Smooth muscle cell (in vitro differentiated cells): Measurements from ENCODE around the gene ARMC5. TPM values are rescaled to one million over a fixed set of nuclear protein-coding genes. Genes with fewer than 3 reads are reported as not detected.
"Not testable (repeated sequence)": the region's sequence is repeated elsewhere in the genome, so short reads cannot be mapped to it uniquely, and the experiment has no call there.

Experiments used
- DNase-seq: peaks from one replicate; lab custom pipeline; 2025; ENCODE audit not compliant: unreplicated experiment; lab: John Stamatoyannopoulos, UW
- H2AFZ ChIP-seq: fragments of 200-600 bp; sonication (generic); 2 replicates; pipeline ENCODE4 v1.6.0; 2016; ENCODE audit warnings: antibody characterized with exemption, low read depth, mild to moderate bottlenecking
- H3F3A ChIP-seq: fragments of 200-600 bp; sonication (generic); 2 replicates; pipeline ENCODE4 v1.6.0; 2017; ENCODE audit warnings: antibody characterized with exemption, low read depth
- H3K27ac ChIP-seq: fragments of 200-600 bp; sonication (generic); 2 replicates; pipeline ENCODE4 v1.5.1; 2016; ENCODE audit warnings: low read depth, mild to moderate bottlenecking
- H3K27me3 ChIP-seq: fragments of 200-600 bp; sonication (generic); 2 replicates; pipeline ENCODE4 v1.6.1; 2016; ENCODE audit warnings: low read depth, mild to moderate bottlenecking
- H3K36me3 ChIP-seq: fragments of 200-600 bp; sonication (generic); 2 replicates; pipeline ENCODE4 v1.5.1; 2016; ENCODE audit warnings: low read depth
- H3K4me1 ChIP-seq: fragments of 200-600 bp; sonication (generic); 2 replicates; pipeline ENCODE4 v1.5.1; 2016; ENCODE audit warnings: low read depth
- H3K4me2 ChIP-seq: fragments of 200-600 bp; sonication (generic); 2 replicates; pipeline ENCODE4 v1.6.0; 2016; ENCODE audit warnings: mild to moderate bottlenecking
- H3K4me3 ChIP-seq: fragments of 200-600 bp; sonication (generic); 2 replicates; pipeline ENCODE4 v1.5.1; 2016; ENCODE audit warnings: mild to moderate bottlenecking
- H3K79me2 ChIP-seq: fragments of 200-600 bp; sonication (generic); 2 replicates; pipeline ENCODE4 v1.6.0; 2016; ENCODE audit warnings: low read depth, mild to moderate bottlenecking
- H3K9ac ChIP-seq: fragments of 200-600 bp; sonication (generic); 2 replicates; pipeline ENCODE4 v1.6.0; 2016; ENCODE audit warnings: low read depth
- H3K9me3 ChIP-seq: fragments of 200-600 bp; sonication (generic); replicated peaks from 2 replicates; pipeline ENCODE4 v1.5.1; 2016; ENCODE audit warnings: low read depth
- H4K20me1 ChIP-seq: fragments of 200-600 bp; sonication (generic); 2 replicates; pipeline ENCODE4 v1.6.0; 2016; ENCODE audit warnings: low read depth
- CTCF ChIP-seq: fragments of 200-600 bp; sonication (generic); IDR thresholded peaks from 2 replicates; pipeline ENCODE4 v1.5.1; 2017; ENCODE audit warnings: borderline replicate concordance, mild to moderate bottlenecking, antibody characterized with exemption; ENCODE audit not compliant: insufficient read depth, poor library complexity, severe bottlenecking
- WGBS: methylation state at CpG from one replicate; pipeline ENCODE4 v1.1.7; 2016; ENCODE audit warnings: low lambda C conversion rate; 5-methylcytosine and 5-hydroxymethylcytosine counted together
- polyA plus RNA-seq: library from polyadenylated mRNA; unstranded; fragments of >200 nt; fragmentation: Nextera tagmentation; extraction: Ambion mirVana; gene quantifications from 2 replicates; pipeline ENCODE4 v1.2.1, GENCODE V29; 2016
- total RNA-seq: library from RNA; depleted of rRNA; stranded (reverse); fragments of >200 nt; gene quantifications from 2 replicates; pipeline ENCODE4 v1.2.3, GENCODE V29; 2014

ARMC5 gene
- total and polyA plus RNA-seq, 2 experiments from 2014 or later = 7.0 to 19.6 TPM

DNA sequence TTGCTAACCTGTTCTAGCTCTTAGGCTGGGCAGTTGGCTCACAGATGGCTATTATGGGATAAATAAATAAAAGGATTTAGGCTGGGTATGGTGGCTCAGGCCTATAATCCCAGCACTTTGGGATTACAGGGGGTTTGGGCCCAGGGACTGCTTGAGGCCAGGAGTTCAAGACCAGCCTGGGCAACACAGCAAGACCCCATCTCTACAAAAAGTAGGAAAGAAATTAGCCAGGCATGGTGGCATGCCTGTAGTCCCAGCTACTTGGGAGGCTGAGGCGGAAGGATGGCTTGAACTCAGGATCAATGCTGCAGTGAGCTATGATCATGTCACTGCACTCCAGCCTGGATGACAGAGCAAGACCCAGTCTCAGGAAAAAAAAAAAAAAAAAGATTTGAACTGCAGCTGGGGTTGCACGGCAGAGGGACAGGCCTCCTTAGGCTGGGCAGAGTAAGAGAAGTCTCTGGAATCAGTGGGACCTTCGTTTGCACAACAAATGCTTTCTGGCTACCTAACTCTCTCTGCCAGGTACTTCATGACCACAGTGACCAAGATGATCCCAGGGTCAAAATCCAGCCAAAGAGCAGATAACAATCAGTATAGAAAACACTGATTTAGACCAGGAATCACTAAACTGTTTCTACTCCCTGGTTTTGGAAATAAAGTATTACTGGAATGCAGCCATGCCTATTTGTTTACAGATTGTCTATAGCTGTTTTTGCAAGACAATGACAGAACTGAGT, 42.1 kb downstream of the ARMC5 start:
- peaks cover 25% of the 10 kb centered on the region for H4K20me1 ChIP-seq
- no peak for DNase-seq
- no peaks in the 10 kb centered on the region for H3K4me1 ChIP-seq
- H3K4me2 ChIP-seq = no peak overlapping the region
- H3K27me3 ChIP-seq = no peaks in the 10 kb centered on the region
- no peak overlapping the region for H3K27ac ChIP-seq
- WGBS = 75% methylated on average over 3 of the region's 3 CpGs
- no peak overlapping the region for H3K9ac ChIP-seq
- H3K36me3 ChIP-seq = no peaks in the 10 kb centered on the region
- no peak overlapping the region for H3K4me3 ChIP-seq
- H3K9me3 ChIP-seq = no peaks in the 10 kb centered on the region
- H2AFZ ChIP-seq = no peak overlapping the region
- H3F3A ChIP-seq = no peaks in the 10 kb centered on the region
- no peaks in the 10 kb centered on the region for H3K79me2 ChIP-seq
- TF ChIP-seq CTCF = no peak

GRCh38 chr16:31501966-31502348, 42.7 kb downstream of the ARMC5 start:
- no peak for TF ChIP-seq CTCF
- 72% methylated on average over 4 of the region's 4 CpGs for WGBS

DNA sequence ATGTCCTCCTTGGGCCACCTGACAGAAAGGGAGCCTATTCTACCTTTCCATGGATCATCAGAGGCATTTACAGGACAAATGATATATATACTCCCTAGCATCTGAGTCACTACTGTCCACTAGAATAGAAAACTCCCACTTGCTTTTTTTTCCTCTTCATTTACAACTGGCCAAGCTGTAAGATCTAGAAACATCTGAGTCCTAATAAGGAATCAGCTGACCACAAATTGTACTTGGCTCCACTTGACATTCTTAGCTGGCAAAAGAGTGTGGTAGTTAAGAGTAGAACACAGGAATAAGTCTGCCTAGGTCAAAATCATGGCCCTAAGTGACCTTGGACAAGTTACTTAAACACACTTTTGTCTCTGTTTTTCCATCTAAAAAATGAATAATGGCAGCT, 43.7 kb downstream of the ARMC5 start:
- DNase-seq = no peak
- no peak overlapping the region for H3K27ac ChIP-seq
- peaks cover 8% of the 10 kb centered on the region for H3K4me1 ChIP-seq
- H3K36me3 ChIP-seq = no peaks in the 10 kb centered on the region
- no peaks in the 10 kb centered on the region for H3K27me3 ChIP-seq
- no peak overlapping the region for H3K4me2 ChIP-seq
- H3K9ac ChIP-seq = no peak overlapping the region
- peaks cover 25% of the 10 kb centered on the region for H4K20me1 ChIP-seq
- no peaks in the 10 kb centered on the region for H3K9me3 ChIP-seq
- H3K4me3 ChIP-seq = no peak overlapping the region
- no peak for TF ChIP-seq CTCF
- H3K79me2 ChIP-seq = peaks cover 14% of the 10 kb centered on the region
- H2AFZ ChIP-seq = no peak overlapping the region
- H3F3A ChIP-seq = no peaks in the 10 kb centered on the region

More at GRCh38 chr16:31501966-31502348, 42.7 kb downstream of the ARMC5 start:
- Histone ChIP-seq H3K4me2 (no peak overlapping the region), H3F3A (no peaks in the 10 kb centered on the region), H3K9me3 (no peaks in the 10 kb centered on the region), H3K27me3 (no peaks in the 10 kb centered on the region), H3K36me3 (no peaks in the 10 kb centered on the region), H3K79me2 (peaks cover 3% of the 10 kb centered on the region), H2AFZ (no peak overlapping the region), H3K4me1 (peaks cover 2% of the 10 kb centered on the region), H4K20me1 (peaks cover 25% of the 10 kb centered on the region), H3K27ac (no peak overlapping the region), H3K9ac (no peak overlapping the region), H3K4me3 (no peak overlapping the region)
- no peak for DNase-seq

DNA sequence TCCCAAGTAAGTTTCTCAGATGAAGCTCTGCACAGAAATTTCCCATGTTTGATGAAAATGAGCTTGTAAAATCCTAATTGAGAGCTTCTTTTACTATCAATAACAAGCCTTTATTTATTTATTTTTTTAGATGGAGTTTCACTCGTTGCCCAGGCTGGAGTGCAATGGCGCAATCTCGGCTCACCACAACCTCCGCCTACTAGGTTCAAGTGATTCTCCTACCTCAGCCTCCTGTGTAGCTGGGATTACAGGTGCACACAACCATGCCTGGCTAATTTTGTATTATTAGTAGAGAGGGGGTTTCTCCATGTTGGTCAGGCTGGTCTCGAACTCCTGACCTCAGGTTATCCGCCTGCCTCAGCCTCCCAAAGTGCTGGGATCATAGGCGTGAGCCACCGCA, 44.3 kb downstream of the ARMC5 start:
- not testable (repeated sequence) for H3K4me1 ChIP-seq, H3K27me3 ChIP-seq, H2AFZ ChIP-seq, H3K9me3 ChIP-seq, H3K27ac ChIP-seq, H3F3A ChIP-seq, H3K36me3 ChIP-seq, H3K9ac ChIP-seq, DNase-seq, H3K4me3 ChIP-seq, H3K4me2 ChIP-seq
- 96% methylated on average over 8 of the region's 8 CpGs for WGBS
- H3K79me2 ChIP-seq = peaks cover 19% of the 10 kb centered on the region
- peaks cover 25% of the 10 kb centered on the region for H4K20me1 ChIP-seq
